Upper lobe of left lung (tissue), 4 donors: ENCODE measurements around the gene RASA3.

Experiments used
- CTCF ChIP-seq, 6 experiments: fragments of 450-650 bp in 4 of 6; fragments of 200-600 bp in 2 of 6; sonication (generic) in 2 of 6; IDR thresholded peaks; one replicate each; pipeline ENCODE4 v1.5.1; 2016 to 2019; ENCODE audit warnings: antibody characterized with exemption in 6 of 6
- EP300 ChIP-seq, 4 donors: sonication (generic); formaldehyde crosslinking; IDR thresholded peaks; one replicate each; pipeline ENCODE4 v1.5.1; 2017; ENCODE audit warnings: antibody characterized with exemption in 4 of 4, control low read depth in 2 of 4
- POLR2A ChIP-seq, 4 donors: fragments of 450-650 bp; IDR thresholded peaks; one replicate each; pipeline ENCODE4 v1.5.1; 2016 to 2017; ENCODE audit warnings: antibody characterized with exemption in 4 of 4, mild to moderate bottlenecking in 2 of 4
- POLR2AphosphoS5 ChIP-seq, 2 donors: sonication (generic); formaldehyde crosslinking; IDR thresholded peaks; one replicate each; pipeline ENCODE4 v1.5.1; 2017; ENCODE audit warnings: antibody characterized with exemption in 2 of 2

GRCh38 chr13:114148521-114148855, 16.1 kb upstream of the RASA3 start:
- TF ChIP-seq CTCF (IDR thresholded peaks at IDR 0.05) (no peak), POLR2A (IDR thresholded peaks at IDR 0.05) (peak in 1 of 4 donors; percentile 25), POLR2AphosphoS5 (IDR thresholded peaks at IDR 0.05) (peak in 1 of 2 donors; percentile 10), EP300 (IDR thresholded peaks at IDR 0.05) (peak in 1 of 4 donors; percentile 35)
